ENCODE data around the gene KLF12.

KLF12 gene

DNA sequence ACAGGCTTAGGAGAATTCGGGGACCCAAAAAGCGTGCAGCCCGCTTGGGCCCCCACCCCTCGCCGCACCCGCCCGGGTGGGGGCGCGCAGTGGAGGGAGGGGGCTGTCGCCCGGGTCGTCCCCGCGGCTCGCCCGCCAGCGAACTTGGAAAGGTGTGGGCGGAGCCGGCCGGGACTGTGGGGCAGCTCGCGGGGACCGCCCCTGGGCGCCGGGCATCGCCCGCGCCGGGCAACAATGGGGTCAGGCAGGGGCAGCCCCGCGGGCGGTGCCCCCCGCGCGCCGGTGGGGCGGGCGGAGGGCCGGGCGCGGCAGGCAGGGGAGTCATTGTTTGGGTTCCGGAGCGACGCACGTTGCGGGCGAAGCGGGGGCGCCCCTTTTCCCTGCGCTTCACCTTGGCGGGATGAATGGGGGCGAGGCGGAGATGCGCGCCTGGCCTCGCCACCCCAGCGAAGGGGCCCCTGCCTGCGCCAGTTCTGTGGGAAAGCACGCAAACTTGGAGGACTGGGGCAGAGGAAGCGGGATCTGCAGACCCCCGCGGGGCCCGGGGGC, 647 bp upstream of the KLF12 start:
- DNase-seq: no peak

DNA sequence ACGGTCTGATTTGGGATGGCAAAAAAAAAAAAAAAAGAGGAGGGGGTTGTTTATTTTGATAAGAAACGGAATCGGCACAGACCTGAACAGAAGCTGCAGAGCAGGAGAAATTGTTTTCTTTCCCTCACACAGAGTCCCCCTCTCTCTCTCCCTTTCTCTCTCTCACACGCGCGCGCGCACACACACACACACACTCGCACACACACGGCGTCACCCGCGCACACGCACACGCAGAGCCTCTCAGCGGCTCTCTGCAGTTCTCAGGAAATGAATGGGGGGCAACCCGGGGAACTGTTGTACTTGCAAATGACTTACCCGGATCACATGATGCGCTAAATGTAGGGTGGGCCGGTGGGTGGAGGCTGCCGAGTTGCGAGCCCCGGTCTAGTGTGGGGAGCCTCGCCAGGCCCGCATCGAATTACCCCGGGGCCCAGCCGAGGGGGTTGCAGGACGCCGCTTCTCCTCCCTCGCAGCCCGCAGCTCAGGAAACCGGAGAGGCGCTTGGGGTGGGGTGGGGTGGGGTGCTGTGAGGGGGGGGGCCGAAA, 475 bp downstream of the KLF12 start:
- DNase-seq: peak; percentile 80

DNA sequence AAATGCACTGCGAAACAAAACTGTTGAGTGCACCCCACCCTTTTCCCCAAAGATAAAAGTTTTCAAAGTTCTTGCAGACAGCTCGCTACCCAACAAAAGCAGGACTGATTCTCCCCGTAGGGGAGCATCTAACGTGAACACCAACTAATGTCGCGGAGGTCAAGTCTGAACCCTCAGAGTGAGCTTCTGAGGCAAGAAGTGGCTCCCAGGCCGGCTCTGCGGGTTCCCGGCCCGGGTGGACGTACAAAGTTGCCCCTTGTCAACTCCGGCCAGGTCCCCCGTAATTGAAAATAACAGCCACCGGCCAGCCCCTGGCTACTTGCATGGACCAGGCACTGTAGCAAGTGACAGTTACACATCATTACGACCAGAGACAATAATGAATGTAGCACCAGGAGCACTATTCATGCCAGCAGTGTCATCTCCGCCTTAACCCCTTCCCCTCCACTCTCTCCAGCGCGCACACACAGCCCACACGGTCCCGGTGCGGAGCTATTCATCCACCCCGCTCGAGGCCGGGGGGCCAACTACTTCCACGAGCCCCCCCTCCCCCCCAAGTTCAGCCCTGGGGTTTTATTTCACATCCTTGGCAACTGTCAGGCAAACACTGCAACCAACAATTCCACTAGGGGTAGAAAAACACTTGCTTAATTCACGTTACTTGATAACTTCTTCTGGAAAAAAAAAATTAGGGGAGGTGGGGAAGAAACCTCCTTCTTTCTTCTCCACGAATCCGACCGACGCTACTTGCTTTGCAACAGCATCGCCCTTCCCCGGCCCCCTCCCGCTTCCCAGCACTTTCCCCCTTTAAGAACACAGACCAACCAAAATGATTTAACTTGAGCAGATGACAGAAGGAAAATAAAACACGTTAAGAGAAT, 1.2 kb downstream of the KLF12 start:
- DNase-seq: no peak

DNA sequence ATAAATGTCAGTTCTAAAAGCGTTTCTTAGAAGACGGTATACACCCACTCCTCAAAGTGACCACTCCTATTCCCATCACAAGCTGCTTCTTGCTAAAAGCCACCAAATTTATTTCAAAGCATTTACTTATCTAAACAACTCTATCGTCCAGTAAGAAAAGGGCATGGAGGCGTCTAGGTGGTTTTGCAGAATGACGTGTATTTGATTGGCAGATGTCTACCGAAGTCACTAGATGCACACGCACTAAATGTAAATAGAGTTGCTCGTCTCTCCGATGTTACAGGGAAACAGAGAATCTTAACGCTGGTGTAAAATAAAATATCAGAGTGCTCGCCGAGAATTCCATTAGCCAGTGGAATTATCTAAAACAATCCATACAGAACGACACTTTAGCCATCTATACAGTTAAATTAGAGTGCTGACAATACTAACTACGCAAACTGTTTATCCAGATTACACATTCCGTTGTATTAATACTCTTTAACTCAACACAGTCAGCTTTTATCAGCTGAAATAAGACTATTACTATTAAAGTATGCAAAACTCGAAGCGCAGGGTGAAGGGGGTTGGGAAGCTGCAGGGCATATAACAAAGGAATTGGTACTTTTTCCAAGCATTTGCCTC, 1.9 kb downstream of the KLF12 start:
- DNase-seq: no peak

DNA sequence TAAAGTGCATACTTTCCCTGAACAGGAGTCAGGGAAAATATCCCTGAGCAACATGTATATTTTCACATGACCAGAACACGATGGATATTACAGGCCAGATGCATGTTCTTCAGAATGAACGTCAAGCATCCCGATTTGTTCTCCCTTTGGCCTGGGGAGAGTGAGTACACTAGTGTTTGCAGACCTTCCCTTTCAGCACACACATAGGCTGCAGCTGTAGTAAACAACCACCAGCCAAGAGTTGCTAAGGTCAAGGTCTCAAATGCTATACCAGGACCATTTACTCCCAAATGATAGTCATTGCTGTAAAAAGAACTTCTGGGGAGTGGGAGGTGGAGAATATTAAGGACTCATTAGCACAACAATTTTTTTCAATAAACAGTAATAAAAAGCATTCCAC, 3.0 kb downstream of the KLF12 start:
- DNase-seq: no peak

DNA sequence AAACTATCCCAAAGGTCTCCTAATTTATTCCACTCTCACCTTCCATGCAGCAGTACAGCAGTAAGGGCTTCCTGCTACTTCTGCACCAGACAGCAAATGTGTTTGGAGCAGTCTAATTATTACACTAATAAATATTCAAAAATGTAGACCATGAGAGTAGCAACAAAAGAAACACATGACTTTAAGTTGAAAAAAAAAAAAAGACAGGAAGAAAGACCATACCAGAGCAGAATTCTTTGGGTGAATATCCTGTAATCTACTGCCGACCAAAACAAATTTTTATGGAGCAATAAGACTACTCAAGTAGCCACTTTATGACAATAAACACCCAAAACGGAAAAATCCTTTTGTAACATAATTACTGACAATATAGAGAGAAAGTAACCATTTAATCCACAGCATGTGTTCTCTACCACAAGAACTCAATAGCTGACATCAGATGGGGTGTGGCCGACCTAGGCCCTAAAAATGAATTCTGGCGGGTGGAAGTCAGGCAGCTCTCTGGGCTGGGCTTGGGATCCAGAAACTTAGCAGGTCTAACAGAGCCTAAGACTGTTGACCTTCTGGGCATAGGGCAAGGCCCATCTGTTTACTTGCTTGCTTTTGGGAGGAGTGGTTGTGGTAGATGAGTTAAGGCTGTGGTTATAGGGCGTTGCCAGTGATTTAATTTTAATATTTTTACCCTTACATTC, 4.6 kb downstream of the KLF12 start:
- no peak for DNase-seq

DNA sequence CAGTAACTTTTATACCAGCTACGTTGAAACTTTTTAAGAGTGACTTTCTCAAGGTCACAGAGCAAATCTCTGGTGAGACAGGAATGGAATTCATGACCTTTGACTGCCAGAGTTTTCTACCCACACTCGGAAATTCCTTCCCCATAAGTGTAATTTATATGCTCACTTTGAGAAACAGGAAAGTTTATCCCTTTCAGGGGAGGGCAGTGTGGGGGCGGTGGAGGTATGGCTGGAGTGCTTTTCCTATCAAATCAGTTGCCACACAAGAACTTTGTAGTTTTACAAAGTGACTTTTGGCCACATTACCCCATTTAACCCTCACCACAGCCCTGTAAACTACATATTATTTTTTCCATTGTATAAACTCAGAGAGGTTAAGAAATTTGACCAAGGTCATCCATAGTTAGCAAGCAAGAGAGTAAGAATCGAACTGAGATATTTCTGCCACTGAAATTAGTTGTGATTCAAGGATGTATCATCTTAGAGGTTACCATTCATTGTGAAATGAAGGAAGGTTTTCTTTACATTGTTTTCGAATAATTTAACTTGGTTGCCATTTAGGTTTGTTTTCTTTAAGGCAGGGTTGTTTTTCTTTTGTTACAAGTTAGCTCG, 5.9 kb downstream of the KLF12 start:
- DNase-seq: no peak

DNA sequence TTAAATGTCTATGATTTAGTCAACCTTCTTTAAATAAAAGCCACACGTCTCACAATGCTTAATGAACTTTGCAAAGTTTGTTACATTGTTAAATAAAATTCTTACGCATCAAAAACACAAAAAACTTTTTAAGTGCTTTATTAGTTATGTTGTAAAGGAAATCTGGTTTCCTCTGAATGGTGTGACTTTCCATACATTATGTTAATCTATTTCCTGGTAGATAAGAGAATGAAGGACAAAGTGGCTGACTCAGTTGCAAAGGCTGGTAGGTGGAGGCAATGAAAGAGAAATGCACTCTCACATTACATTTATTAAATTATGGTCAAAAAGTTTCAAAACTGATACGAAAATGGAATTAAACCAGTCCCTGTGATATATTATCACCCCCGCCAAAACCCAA, 15.9 kb downstream of the KLF12 start:
- no peak for DNase-seq

DNA sequence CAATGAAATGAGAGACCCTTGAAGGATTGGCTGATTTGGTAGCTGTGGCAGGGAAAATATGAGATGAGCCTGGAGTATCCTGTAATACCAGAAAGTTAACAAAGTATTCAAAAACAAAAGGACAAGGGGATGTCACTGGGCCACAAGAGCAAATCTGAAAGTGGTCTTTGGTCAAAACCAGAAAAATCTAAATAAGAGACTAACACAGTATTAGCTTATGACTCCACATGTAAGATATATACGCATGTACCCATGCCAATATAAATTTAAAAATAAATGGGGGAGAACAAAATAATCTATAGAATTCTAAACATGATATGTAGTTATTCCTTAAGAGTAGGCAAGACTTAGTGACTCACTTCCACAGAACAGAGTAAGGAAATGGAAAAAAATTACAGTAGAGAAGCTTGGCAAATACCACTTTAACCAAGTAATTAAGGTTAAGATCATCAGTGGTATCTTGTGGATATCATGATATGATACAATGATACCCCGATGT, 16.9 kb downstream of the KLF12 start:
- no peak for DNase-seq

DNA sequence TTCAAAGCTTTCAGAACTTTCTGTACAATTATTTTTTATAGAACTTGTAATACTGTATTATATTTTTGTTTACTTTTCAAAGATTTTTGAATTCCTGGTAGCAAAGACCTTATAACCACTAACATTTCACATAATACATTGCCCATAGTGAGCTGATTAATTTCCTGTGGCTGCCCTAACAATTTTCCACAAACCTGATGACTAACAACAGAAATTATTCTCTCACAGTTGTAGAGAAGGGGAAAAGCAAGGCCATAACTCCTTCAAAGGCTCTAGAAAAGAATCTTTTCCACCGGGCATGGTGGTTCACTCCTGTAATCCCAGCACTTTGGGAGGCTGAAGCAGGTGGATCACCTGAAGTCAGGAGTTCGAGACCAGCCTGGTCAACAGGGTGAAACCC, 19.1 kb downstream of the KLF12 start:
- DNase-seq: no peak

DNA sequence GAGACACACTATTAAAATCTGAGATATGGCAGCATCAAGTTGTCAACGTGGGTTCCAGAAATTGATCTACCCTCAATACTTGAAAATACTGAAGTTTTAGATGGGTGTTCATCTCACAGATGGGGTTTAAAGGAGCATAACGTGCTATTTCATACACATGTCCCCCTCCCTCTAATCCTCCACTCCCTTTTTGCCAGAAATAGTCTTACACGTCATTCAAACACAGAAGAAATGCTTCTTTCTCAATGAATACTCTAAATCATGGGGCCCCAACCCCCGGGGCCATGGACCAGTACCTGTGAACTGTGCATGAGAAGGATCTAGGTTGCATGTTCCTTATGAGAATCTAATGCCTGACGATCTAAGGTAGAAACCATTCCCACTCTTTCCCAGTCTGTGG, 19.6 kb downstream of the KLF12 start:
- no peak for DNase-seq

DNA sequence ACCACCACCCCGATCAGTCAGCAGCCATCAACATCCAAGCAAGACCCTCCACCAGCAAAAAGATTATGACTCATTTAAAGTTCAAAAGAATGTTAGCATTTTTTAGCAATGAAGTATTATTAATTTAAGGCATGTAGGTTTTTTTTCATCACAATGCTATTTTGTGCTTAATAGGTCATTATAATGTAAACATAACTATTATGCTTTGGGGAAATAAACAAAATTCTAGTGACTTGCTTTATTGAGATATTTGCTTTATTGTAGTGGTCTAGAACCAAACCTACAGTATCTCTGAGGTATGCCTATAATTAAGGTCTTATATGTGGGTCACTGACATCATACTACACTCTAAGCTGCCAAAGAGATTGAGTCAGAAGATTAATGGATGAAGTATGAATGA, 20.0 kb downstream of the KLF12 start:
- no peak for DNase-seq

DNA sequence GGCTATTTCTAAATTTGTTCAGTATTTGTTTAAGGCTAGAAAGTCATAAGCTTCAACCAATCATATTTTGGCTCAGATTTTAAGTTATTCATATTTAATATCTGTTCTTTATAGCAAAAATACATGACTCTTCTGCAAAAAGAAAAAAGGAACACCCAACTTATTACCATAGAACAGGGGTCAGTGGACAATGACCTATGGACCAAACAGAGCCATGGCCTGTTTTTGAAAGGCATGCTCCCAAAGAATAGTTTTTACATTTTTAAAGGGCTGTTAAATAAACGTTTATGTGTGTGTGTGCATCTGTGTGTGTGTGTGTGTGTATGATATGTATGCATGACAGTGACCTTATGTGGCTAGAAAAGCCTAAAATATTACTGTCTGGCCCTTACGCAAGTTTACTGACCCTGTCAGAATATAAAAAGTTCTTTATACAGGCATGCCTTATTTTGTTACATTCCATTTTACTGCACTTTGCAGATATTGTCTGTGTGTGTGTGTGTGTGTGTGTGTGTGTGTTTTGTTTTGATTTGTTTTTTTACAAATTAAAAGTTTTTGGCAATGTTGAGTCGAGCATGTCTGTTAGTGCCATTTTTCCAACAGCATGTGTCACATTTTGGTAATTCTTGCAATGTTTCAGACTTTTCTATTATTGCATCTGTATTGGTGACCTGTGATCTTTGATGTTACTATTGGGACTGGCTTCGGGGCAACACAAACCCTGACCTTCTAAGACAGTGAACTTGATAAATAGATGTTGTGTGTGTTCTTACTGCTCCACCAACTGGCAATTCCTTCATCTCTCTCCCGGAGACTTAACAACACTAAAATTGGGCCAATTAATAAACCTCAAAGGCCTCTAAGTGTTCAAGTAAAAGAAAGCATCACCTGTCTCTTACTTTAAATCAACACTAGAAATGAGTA, 22.0 kb downstream of the KLF12 start:
- no peak for DNase-seq

DNA sequence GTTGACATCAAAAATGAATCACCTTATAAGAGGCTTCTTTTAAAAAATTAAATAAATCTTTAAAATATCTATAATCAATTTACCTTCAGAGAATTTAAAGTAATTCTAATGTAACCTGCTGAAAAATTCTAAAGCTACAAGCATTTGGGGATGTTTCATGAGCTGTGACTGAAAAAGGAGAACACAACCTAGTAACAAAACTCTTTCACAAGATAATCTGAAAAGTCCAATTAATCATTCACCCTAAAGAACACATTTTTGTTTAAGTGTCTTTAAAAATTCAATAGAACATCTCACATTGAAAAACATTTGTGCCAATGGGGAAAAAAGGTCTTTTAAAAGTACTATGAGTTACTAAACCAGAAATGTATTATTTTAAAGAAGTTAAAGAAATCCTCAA, 22.8 kb downstream of the KLF12 start:
- DNase-seq: no peak

DNA sequence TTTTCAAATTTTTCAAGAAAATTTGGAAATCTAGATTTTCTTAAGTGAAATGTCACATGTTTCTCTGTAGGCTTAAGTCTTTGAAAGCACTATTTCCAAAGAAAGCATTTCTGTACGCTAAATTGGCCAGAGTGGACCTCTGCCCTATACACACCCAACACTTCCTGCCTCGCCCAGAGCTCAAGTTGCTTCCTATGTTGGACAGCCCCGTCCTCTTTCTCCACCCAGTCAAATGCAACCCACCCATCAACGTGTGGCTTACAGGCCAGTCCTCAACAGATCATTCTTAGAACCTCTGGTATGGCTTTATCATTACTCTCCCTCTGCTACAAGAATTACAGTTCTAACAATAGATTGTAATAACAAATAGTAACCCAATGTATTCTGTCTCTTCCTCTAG, 24.2 kb downstream of the KLF12 start:
- no peak for DNase-seq

DNA sequence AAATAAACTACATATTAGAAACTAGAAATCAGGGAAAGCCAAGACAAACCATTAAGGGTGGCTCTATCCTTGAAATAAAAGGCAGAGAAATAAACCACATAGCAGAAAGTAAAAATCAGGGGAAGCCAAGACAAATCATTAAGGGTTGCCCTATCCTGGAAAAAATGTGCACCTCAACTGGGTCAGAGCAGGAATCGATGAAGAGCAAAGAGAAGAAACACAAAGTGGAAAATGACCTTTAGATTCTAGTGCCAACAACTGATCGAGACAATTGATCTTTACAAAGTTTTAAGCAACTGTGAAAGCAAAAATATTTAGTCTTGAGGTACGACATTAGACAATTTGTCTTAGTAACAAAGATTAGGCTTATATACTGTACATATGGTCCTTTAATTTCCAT, 26.6 kb downstream of the KLF12 start:
- no peak for DNase-seq

DNA sequence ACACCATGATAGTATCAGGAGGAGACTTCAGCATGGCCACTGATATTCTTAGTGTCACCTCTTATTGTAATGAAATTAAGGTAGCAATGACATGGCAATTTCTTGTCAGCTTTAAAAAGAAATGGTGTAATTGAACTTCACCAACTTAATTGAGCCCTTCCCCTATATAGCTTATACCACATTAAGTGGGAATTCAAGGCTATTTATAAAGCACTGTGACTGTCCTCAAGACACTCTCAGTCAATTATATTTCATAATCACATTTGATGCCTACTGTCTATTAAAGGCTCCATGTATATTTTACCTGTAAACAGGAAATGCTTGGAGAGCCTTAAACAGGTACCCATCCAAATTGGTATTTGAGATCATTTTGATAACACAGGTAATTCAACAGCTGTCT, 28.3 kb downstream of the KLF12 start:
- DNase-seq: no peak

DNA sequence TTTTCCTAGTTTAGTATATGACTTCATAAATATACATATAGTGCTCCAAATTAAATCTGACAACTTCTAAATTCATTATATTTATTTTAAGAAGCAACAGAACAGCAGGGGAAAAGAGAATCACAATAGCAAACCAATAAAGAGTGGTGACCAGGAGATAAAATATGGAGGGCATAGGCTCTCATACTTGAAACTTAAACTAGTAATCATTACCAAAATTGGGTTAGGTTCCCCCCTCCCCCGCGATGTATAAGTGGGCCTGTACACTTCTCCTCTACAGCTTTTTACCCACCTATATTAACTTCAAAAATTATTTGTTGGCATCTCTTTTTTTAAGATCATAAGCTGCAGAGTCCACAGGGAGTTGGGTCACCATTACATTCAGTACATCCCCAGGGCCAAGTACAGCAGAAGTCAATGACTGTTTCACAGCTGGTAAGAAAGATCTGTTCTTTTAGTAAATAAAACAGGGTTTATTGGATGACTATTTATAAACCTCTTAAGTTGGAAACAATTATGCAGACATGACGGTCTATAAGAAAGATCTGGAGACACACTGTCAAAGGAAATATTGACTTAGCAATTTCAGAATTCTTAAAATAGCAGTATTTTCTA, 29.4 kb downstream of the KLF12 start:
- no peak for DNase-seq

DNA sequence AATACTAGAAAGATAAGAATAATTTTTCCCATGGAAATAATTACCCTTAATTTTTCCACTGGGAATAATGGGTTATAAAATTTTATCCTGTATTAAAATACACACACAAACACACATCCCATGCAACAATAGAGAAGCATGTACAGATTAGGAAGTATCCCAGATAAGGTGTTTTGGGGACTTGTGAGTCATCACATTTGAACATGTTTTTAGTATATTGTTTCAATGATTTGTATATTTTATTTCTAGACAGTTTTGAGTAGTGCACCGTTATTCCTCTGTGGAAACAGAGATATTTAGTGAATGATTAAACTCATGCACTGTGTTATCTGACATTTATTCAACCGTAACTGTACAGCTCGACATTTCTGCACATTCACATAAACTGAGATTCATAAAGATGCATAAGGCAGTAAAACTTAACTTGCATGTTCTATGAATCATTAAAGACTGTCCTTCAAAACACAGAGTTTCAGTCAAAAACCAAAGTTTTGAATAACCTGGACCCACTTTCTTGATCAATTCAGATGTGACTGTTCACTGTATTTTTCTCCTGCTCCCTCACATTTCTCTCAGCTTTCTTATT, 30.1 kb downstream of the KLF12 start:
- DNase-seq: no peak

DNA sequence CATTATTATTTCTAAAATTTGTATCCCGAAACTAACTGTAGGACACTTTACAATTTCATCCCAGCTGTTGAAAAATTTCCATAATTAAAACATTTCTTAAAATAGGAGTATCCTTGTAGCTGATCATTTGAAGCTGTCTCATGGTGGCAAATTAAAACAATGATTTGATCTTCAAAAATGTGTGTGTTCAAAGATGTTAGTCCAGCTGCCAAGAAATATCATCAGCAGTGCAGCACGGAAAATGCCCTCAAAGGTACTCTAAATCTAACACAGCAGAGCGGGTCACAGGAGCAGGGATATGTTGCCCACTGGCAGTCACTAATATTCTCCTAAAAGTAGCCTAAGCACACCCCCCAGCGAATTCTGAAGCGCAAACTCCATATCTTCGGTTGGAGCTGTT, 31.0 kb downstream of the KLF12 start:
- no peak for DNase-seq

DNA sequence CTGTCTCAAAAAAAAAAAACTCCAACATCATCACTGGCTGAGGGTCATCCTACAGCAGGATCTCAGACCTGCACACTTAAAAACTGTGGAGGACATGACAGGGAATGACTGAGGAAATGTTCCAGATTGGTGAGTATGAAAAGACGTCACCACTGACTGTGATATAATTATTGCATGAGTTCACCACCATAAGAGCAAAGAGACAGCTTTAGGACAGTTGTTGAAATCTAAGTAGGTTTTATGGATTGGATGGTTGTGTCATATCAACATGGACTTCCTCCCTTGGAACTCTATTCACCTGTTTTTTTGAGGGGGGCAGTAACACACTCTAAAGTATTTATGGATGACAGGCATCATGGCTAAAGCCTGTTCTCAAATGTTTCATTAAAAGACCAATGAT, 31.5 kb downstream of the KLF12 start:
- DNase-seq: no peak

Measured in NCI-H1436 treated with DMSO at 0.1 percent for 48 hours (cell line).